Measurements from ENCODE around the gene EPS8. TPM values are rescaled to one million over a fixed set of nuclear protein-coding genes. Genes with fewer than 3 reads are reported as not detected.

The EPS8 gene
- total RNA-seq, 2 experiments from 2014 or later = 1.5 to 2.0 TPM

DNA sequence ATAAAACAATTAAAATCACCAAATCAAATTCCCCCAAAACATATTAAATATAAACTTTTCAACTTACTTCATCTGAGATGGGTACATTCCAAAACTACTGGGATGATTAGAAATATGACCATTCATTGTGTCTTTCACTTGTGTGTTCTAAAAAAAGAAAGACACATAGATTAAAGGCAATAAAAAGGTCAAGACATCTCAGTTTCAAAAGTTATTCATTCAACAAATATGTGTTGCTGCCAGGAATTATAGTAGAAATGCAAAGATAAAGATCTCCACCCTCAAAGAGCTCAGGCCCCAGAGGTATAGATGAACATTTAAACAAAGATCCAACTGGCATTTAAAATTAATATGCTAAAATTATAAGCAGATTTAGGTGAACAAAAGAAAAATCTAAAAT is 106.4 kb downstream of the EPS8 start:
- POLR2A ChIA-PET = no interaction called here
- no peak for ATAC-seq
- Mint-ChIP-seq H3K9me3 (ENCODE audit: low read depth) (no peaks in the 10 kb centered on the region), H3K36me3 (ENCODE audit: low read depth) (no peaks in the 10 kb centered on the region), H3K4me1 (no peaks in the 10 kb centered on the region), H3K27ac (no peak overlapping the region), H3K4me3 (no peak overlapping the region), H3K27me3 (peaks cover 4% of the 10 kb centered on the region)
- DNase-seq = no peak
- intact Hi-C loops (cut with DNase I, micrococcal nuclease) = no loop called here
- CTCF ChIA-PET = no interaction called here

- DNase-seq (no peak), ATAC-seq (no peak)
- H3K27ac Mint-ChIP-seq = no peak overlapping the region
- H3K36me3 Mint-ChIP-seq (ENCODE audit: low read depth) = no peaks in the 10 kb centered on the region
- POLR2A ChIA-PET = no interaction called here
- H3K4me3 Mint-ChIP-seq = no peak overlapping the region
- CTCF ChIA-PET = no interaction called here
- H3K27me3 Mint-ChIP-seq = no peaks in the 10 kb centered on the region
- no peaks in the 10 kb centered on the region for H3K4me1 Mint-ChIP-seq
- no peaks in the 10 kb centered on the region for H3K9me3 Mint-ChIP-seq (ENCODE audit: low read depth)
- intact Hi-C loops (cut with DNase I, micrococcal nuclease) = no loop called here
These were observed 110.0 kb downstream of the EPS8 start for GRCh38 chr12:15679151-15679550.

DNA sequence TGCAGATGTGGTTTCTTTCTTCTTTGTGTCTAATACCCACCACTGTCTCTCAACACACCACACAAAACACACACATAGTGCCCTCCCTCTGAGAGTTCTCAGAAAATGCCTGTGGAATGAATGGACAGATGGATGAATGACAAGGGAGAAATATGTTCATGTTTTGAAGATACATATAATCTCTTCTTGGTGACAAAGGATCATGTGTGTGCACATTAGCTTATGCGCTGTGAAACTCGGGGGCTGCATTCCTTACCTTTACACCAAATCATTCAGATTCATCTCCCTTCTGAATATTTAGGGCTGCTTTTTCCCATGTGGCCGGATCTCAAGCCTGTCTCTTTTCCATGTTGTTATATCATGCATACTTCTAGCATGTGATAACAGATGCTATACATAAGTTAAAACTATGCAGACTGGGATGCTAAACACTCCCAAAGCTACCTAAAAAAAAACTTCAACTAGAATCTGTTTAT is 111.4 kb downstream of the EPS8 start:
- CTCF ChIA-PET = no interaction called here
- H3K4me3 Mint-ChIP-seq = no peak overlapping the region
- no peaks in the 10 kb centered on the region for H3K36me3 Mint-ChIP-seq (ENCODE audit: low read depth)
- ATAC-seq (no peak), DNase-seq (no peak)
- POLR2A ChIA-PET = no interaction called here
- no peak overlapping the region for H3K27ac Mint-ChIP-seq
- no peaks in the 10 kb centered on the region for H3K27me3 Mint-ChIP-seq
- intact Hi-C loops (cut with DNase I, micrococcal nuclease) = no loop called here
- no peaks in the 10 kb centered on the region for H3K9me3 Mint-ChIP-seq (ENCODE audit: low read depth)
- H3K4me1 Mint-ChIP-seq = no peaks in the 10 kb centered on the region

DNA sequence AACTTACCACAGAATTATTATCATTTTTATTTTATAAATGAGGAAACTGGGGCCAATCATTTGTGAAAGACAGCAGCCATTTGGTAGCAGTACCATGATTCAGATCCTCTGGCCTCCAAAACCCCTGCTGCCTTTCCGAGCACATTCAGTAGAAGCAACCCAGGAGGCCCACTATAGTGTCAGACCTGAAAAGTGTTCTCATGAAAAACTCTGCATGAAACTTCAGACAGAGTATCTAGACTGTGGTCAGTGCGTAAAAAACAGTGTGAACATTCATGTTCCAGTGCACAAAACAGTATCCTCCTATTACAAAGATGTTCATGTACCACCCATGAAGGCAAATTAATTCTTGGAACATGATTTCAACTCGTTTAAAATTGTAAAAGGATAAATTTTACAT is 112.0 kb downstream of the EPS8 start:
- POLR2A ChIA-PET = no interaction called here

DNA sequence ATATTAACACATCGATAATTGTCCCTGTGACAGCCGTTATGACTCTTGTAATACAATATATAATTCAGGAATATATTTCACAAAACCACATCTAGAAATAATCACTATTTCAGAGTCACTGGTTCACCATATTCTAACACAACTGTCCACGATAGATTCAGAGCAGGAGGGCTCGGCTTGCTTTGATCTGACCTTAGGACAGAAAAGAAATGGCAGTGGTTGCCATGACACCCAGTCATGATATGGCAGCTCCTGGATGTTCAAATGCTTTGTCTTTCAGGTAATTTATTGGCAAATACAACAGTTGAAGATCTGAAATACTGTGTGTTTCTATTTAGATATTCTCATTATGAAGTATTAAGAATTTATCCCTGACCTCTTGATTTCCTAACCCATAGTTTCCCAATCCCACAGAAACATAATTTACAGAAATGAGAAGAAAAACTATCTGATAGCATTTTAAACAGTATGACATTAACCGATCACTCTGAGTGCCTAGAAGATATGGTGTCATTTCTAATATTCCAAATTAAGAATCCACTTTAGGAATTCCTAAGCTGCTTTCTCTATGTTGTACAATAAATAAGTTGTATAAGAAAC is 116.4 kb downstream of the EPS8 start:
- intact Hi-C loops (cut with DNase I, micrococcal nuclease) = no loop called here
- no peak overlapping the region for H3K4me3 Mint-ChIP-seq
- H3K4me1 Mint-ChIP-seq = no peaks in the 10 kb centered on the region
- no peak overlapping the region for H3K27ac Mint-ChIP-seq
- CTCF ChIA-PET = no interaction called here
- no peaks in the 10 kb centered on the region for H3K36me3 Mint-ChIP-seq (ENCODE audit: low read depth)
- POLR2A ChIA-PET = no interaction called here
- no peak for ATAC-seq
- no peaks in the 10 kb centered on the region for H3K27me3 Mint-ChIP-seq
- no peak for DNase-seq
- H3K9me3 Mint-ChIP-seq (ENCODE audit: low read depth) = no peaks in the 10 kb centered on the region

More for the DNA sequence above, 112.0 kb downstream of the EPS8 start:
- H3K9me3 Mint-ChIP-seq (ENCODE audit: low read depth) = no peaks in the 10 kb centered on the region
- no peaks in the 10 kb centered on the region for H3K27me3 Mint-ChIP-seq
- no peak overlapping the region for H3K27ac Mint-ChIP-seq
- no peaks in the 10 kb centered on the region for H3K36me3 Mint-ChIP-seq (ENCODE audit: low read depth)
- H3K4me3 Mint-ChIP-seq = no peak overlapping the region
- H3K4me1 Mint-ChIP-seq = no peaks in the 10 kb centered on the region
- DNase-seq = no peak
- CTCF ChIA-PET = no interaction called here
- intact Hi-C loops (cut with DNase I, micrococcal nuclease) = no loop called here
- no peak for ATAC-seq

- ChIA-PET CTCF (no interaction called here), POLR2A (no interaction called here)
- H3K36me3 Mint-ChIP-seq (ENCODE audit: low read depth) = no peaks in the 10 kb centered on the region
- intact Hi-C loops (cut with DNase I, micrococcal nuclease) = no loop called here
- H3K27ac Mint-ChIP-seq = no peak overlapping the region
- H3K4me3 Mint-ChIP-seq = no peak overlapping the region
- no peaks in the 10 kb centered on the region for H3K9me3 Mint-ChIP-seq (ENCODE audit: low read depth)
- H3K27me3 Mint-ChIP-seq = no peaks in the 10 kb centered on the region
- DNase-seq = no peak
- ATAC-seq = no peak
- no peaks in the 10 kb centered on the region for H3K4me1 Mint-ChIP-seq
These were observed 118.4 kb downstream of the EPS8 start for GRCh38 chr12:15670756-15671155.

DNA sequence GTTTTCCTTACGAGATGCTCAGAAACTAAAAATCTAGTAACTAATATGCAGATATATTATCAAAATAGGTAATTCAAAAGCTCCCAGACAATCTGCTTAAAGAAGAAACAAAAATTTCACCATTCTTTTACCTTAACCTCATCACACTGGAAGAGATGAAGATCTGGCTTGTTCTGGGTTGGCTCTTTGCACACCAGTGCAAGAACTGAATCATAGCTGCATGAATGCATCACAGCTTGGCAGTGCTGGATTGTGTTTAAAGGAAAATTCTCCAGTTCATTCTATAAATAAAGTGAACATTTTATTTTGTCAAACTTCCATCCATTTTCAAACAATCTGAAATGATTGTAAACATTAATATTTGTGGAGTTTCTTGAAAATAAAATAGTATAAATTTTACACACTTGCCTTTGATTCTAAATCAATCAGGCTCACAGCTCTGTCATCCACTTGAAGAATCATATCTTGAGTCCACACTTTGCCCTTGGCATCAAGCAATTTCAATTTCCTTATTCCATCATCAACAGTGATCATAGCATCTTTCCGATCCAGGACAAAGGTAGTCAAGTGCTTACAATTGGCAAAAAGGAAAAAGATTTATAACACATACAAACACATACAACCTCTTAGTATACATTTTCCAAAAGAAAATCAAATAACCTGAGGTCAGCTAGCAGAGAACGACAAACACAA is 119.8 kb downstream of the EPS8 start:
- H3K27me3 Mint-ChIP-seq = no peaks in the 10 kb centered on the region
- ATAC-seq (no peak), DNase-seq (no peak)
- intact Hi-C loops (cut with DNase I, micrococcal nuclease) = no loop called here
- no peaks in the 10 kb centered on the region for H3K4me1 Mint-ChIP-seq
- H3K36me3 Mint-ChIP-seq (ENCODE audit: low read depth) = no peaks in the 10 kb centered on the region
- H3K9me3 Mint-ChIP-seq (ENCODE audit: low read depth) = no peaks in the 10 kb centered on the region
- CTCF ChIA-PET = no interaction called here
- no peak overlapping the region for H3K4me3 Mint-ChIP-seq
- H3K27ac Mint-ChIP-seq = no peak overlapping the region
- POLR2A ChIA-PET = no interaction called here

- H3K27me3 Mint-ChIP-seq = no peaks in the 10 kb centered on the region
- H3K4me3 Mint-ChIP-seq = no peak overlapping the region
- H3K9me3 Mint-ChIP-seq (ENCODE audit: low read depth) = no peaks in the 10 kb centered on the region
- H3K27ac Mint-ChIP-seq = no peak overlapping the region
- intact Hi-C loops (cut with DNase I, micrococcal nuclease) = no loop called here
- no peak for ATAC-seq
- H3K4me1 Mint-ChIP-seq = no peaks in the 10 kb centered on the region
- ChIA-PET POLR2A (no interaction called here), CTCF (no interaction called here)
- DNase-seq = no peak
- no peaks in the 10 kb centered on the region for H3K36me3 Mint-ChIP-seq (ENCODE audit: low read depth)
These were observed 124.7 kb downstream of the EPS8 start for GRCh38 chr12:15664491-15664890.

GRCh38 chr12:15662983-15663659 is 126.1 kb downstream of the EPS8 start:
- intact Hi-C loops (cut with DNase I, micrococcal nuclease) = no loop called here
- Mint-ChIP-seq H3K9me3 (ENCODE audit: low read depth) (no peaks in the 10 kb centered on the region), H3K27ac (no peak overlapping the region), H3K27me3 (no peaks in the 10 kb centered on the region), H3K4me1 (no peaks in the 10 kb centered on the region), H3K36me3 (ENCODE audit: low read depth) (no peaks in the 10 kb centered on the region), H3K4me3 (no peak overlapping the region)
- CTCF ChIA-PET = no interaction called here
- POLR2A ChIA-PET = no interaction called here
- no peak for DNase-seq
- ATAC-seq = no peak

DNA sequence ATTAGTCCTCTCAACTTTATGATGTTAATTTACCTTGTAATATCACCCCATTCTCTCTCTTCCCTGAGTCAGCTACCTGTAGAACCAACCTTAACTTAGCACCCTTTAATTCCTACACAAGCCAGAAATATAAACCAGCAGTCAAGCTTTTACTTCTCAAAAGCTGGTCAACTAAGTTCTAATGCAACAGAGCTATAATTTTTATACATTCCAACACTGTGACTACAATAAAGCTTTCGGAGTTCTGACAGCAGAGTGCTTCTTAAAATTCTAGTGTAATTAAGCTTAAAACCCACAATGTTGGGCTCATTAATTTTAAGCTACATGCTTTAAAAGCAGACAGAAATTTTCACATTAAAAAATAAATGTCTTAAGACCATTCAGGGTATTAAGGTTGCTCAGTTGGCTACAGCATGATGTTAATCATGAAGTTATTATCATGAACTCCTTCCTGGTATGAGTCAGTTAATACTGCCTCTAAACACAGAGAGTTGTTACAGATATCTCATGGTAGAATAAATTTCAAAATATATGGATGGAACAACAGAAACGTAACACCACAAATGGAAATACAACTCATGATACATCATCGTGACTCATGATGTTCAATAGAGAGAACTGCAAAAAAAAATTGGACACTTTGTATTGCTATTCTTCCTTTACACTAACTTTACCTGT is 126.7 kb downstream of the EPS8 start:
- Mint-ChIP-seq H3K36me3 (ENCODE audit: low read depth) (no peaks in the 10 kb centered on the region), H3K27me3 (no peaks in the 10 kb centered on the region), H3K4me1 (no peaks in the 10 kb centered on the region), H3K27ac (no peak overlapping the region), H3K4me3 (no peak overlapping the region), H3K9me3 (ENCODE audit: low read depth) (no peaks in the 10 kb centered on the region)
- CTCF ChIA-PET = no interaction called here
- ATAC-seq (no peak), DNase-seq (no peak)
- POLR2A ChIA-PET = no interaction called here
- intact Hi-C loops (cut with DNase I, micrococcal nuclease) = no loop called here

GRCh38 chr12:15651371-15651770 is 137.8 kb downstream of the EPS8 start:
- POLR2A ChIA-PET = no interaction called here
- ATAC-seq (no peak), DNase-seq (no peak)
- intact Hi-C loops (cut with DNase I, micrococcal nuclease) = no loop called here
- Mint-ChIP-seq H3K27ac (no peak overlapping the region), H3K27me3 (no peaks in the 10 kb centered on the region), H3K4me1 (no peaks in the 10 kb centered on the region), H3K36me3 (ENCODE audit: low read depth) (no peaks in the 10 kb centered on the region), H3K9me3 (ENCODE audit: low read depth) (no peaks in the 10 kb centered on the region), H3K4me3 (no peak overlapping the region)
- CTCF ChIA-PET = no interaction called here
